CD4-positive, alpha-beta T cell treated with Interleukin-15 for 1 hour (primary cell): ENCODE data around the gene GNB4.

Source experiments
- DNase-seq: peaks from one replicate; pipeline ENCODE4 v3.0.0-alpha.2; 2020

The GNB4 gene

DNA sequence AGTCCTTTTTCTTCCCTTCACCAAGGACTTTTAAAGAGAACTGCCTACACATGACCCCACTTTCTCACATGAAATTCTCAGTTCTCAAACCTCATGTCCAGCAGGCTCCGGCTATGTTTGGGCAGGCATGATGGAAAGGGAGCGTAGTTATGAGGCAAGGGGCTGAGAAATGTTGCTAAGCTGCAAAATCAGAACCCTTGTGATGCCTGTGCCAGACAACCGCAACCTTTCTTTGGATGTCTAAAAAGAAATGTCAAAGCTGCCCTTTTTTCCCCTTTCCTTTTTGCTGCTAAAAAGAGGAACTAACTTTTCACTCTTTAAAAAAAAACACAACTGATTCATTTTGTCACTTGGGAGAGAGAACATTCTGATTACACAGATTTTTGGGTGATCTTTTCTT, 19.2 kb downstream of the GNB4 start:
- DNase-seq: peak; percentile 19

DNA sequence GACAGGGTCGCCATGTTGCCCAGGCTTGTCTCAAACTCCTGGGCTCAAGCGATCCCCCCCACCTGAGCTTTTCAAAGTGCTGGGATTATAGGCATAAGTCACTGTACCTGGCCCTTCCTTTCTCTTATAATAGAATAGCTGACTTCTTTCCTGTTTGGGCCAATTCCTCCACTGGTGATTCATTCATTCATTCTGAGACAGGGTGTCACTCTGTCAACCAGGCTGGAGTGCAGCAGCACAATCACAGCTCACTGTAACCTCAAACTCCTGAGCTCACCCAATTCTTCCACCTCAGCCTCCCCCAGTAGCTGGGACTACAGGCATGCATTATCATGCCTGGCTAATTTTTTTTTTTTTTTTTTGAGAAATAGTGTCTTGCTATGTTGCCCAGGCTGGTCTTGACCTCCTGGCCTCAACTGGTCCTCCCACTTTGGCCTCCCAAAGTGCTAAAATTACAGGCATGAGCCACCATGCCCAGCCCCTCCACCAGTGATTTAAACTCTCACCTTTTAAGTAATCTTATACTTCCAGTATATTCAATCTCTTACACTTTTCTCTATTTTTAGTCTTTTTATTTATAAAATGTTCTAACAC, 20.9 kb downstream of the GNB4 start:
- no peak for DNase-seq

- no peak for DNase-seq
Measured at GRCh38 chr3:179428876-179429548, 22.3 kb downstream of the GNB4 start.

- DNase-seq: no peak
Measured at GRCh38 chr3:179425075-179425474, 26.2 kb downstream of the GNB4 start.

DNA sequence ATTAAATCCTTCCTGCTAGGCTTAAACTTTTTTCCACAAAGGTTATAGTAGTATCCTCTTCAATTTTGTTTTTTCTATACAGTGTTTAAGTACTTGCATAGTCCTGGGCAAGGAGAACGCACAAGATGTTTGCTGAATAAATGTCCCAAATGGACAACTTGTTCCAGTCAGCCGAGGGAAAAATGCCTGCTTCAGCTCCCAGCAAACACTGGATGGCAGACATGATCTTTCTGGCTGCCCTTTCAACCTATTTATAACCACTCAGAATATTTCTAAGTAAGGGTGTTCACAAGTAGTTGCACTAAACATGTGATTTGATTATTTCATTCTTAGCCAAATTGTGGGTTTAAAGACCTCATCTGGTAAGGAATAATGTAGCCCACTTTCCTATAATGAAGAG, 29.8 kb downstream of the GNB4 start:
- no peak for DNase-seq

- no peak for DNase-seq
Measured at GRCh38 chr3:179418610-179419009, 32.7 kb downstream of the GNB4 start.

- DNase-seq: no peak
Measured at GRCh38 chr3:179416681-179417080, 34.6 kb downstream of the GNB4 start.

GRCh38 chr3:179415377-179415776, 35.9 kb downstream of the GNB4 start:
- DNase-seq: no peak

DNA sequence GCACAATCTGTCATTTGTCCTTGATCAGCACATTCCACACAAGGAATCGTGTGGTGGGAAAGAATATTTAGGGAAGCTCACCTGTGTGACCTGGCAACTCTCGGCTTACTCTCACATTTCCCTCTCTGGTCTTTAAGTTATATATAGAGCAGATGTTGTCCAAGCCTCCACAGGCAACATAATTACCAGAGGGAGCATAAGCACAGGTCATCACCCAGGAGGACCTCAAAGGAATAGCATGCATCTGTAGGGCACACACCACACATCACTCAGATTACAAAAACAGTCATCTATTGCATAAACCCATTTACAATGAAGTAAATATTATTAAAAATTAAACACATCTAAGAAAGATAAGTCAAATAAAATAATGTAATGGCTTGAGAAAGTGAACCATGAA, 36.5 kb downstream of the GNB4 start:
- no peak for DNase-seq

DNA sequence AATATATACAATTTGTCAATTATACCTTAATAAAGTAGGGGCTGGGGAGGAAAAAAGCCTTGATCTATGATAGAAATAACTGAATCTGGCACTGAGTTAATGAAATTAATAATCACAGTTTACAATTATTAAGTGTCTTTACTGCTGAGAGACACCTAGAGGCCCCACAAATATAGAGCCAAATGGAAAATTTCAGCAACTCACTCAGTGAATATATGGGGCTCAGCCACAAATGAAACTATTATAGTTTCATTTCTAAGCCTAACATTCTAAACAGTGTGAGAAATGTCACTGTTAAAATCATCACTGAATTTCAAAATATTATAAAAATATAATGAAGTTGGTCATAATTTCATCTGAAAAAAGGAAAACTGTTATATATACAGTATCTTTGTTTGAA, 40.3 kb downstream of the GNB4 start:
- no peak for DNase-seq

- DNase-seq: no peak
Measured at GRCh38 chr3:179410331-179410730, 40.9 kb downstream of the GNB4 start.

DNA sequence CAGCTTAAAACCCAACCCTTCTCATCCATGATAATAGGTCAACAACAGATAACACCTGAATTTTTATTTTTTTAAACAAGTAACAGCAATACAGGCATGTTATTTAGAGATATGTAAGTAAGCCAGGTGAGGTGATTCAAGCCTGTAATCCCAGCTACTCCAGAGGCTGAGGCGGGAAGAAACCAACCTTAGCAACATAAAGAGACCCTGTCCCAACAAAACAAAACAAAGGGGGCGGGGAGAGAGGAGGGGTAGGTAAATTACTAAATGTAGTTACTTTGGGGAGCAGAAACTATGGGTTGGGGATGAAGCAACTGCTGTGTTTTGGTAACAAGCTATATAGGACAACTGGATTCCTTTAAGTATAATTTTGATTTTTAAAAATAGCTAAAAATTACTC, 47.0 kb downstream of the GNB4 start:
- DNase-seq: no peak

DNA sequence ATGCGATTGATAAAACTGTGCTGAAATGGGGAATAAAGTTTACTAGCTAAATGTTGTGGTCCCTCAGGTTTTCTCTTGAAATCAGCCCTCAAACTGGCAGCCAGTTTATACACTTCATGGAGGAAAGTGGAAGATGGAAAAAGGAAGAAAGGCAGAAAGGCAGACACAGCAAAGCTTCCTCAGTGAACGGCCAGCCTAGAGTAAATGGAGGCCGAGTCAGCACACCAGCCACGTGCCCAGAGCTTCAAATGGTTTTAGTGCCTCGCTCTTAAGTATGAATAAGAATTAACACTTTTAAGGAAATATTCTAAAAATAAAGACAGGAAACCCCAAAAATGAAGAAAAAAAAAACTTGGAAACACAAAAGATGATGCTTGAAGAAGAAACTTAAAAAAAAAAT, 48.3 kb downstream of the GNB4 start:
- no peak for DNase-seq

- DNase-seq: no peak
Measured at GRCh38 chr3:179401561-179401960, 49.7 kb downstream of the GNB4 start.

- no peak for DNase-seq
Measured at GRCh38 chr3:179398574-179399231, 52.6 kb downstream of the GNB4 start.

DNA sequence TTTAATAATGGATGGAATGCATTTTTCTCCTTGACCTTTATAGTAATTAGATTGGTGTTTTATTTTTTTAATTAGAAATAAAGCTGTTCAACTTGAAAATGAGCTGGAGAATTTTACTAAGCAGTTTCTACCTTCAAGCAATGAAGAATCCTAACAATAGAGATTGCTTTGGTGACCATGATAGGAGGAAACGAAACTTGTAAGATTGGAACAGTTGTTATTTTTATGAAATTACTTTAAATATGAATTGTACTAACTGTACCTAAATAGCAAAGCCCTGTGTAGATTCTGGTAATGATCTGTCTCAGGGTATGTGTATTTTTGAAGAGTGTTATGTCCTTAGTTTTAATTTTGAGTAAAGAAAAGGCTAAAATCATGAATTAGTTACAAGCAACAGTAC, 59.4 kb downstream of the GNB4 start:
- no peak for DNase-seq

GRCh38 chr3:179376474-179376873, 74.8 kb downstream of the GNB4 start:
- DNase-seq: no peak

GRCh38 chr3:179375091-179375999, 75.9 kb downstream of the GNB4 start:
- no peak for DNase-seq

DNA sequence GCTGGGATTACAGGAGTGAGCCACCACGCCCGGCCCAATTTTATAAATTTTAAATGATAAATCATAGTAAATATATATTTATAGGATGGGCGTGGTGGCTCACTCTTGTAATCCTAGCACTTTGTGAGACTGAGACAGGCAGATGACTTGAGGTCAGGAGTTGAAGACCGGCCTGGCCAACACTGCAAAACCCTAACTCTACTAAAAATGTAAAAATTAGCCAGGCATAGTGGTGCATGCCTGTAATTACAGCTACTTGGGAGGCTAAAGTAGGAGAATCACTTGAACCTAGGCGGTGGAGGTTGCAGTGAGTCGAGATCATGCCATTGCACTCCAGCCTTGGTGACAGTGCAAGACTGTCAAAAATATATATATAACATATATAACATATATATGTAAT, 77.3 kb downstream of the GNB4 start:
- DNase-seq: no peak

GRCh38 chr3:179369621-179370020, 81.6 kb downstream of the GNB4 start:
- no peak for DNase-seq

DNA sequence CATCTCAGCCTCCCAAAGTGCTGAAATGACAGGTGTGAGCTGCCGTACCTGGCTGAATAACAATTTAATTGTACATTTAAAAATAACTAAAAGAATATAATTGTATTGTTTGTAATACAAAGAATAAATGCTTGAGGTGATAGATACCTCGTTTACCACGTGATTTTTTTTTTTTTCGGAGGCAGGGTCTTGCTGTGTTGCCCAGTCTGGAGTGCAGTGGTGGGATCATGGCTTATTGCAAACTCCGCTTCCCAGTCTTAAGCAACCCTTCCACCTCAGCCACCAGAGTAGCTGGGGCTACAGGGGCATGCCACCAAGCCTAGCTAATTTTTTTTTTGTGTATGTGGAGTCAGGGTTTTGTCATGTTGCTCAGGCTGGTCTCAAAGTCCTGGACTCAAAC, 87.9 kb downstream of the GNB4 start:
- no peak for DNase-seq

- no peak for DNase-seq
Measured at GRCh38 chr3:179355996-179356395, 95.3 kb downstream of the GNB4 start.

GRCh38 chr3:179348325-179349013, 102.8 kb downstream of the GNB4 start:
- no peak for DNase-seq
